ENCODE measurements around the gene FARSB.

- TF ChIP-seq, protein P1, sequence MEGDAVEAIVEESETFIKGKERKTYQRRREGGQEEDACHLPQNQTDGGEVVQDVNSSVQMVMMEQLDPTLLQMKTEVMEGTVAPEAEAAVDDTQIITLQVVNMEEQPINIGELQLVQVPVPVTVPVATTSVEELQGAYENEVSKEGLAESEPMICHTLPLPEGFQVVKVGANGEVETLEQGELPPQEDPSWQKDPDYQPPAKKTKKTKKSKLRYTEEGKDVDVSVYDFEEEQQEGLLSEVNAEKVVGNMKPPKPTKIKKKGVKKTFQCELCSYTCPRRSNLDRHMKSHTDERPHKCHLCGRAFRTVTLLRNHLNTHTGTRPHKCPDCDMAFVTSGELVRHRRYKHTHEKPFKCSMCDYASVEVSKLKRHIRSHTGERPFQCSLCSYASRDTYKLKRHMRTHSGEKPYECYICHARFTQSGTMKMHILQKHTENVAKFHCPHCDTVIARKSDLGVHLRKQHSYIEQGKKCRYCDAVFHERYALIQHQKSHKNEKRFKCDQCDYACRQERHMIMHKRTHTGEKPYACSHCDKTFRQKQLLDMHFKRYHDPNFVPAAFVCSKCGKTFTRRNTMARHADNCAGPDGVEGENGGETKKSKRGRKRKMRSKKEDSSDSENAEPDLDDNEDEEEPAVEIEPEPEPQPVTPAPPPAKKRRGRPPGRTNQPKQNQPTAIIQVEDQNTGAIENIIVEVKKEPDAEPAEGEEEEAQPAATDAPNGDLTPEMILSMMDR (IDR thresholded peaks at IDR 0.05) = no peak
- no peak for TF ChIP-seq POLR2A (IDR thresholded peaks at IDR 0.05)
Measured at GRCh38 chr2:222627764-222628163, 28.1 kb downstream of the FARSB start.
